Measurements from ENCODE around the gene TM4SF18. TPM values are rescaled to one million over a fixed set of nuclear protein-coding genes. Genes with fewer than 3 reads are reported as not detected.
"Not testable (repeated sequence)": the region's sequence is repeated elsewhere in the genome, so short reads cannot be mapped to it uniquely, and the experiment has no call there.

The TM4SF18 gene
- total RNA-seq, 1 donor from 2014 or later = 15.8 TPM

DNA sequence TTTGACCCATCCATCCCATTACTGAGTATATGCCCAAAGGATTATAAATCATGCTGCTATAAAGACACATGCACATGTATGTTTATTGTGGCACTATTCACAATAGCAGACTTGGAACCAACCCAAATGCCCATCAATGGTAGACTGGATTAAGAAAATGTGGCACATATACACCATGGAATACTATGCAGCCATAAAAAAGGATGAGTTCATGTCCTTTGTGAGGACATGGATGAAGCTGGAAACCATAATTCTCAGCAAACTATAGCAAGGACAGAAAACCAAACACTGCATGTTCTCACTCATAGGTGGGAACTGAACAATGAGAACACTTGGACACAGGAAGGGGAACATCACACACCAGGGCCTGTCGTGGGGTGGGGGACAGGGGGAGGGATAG, 4.0 kb upstream of the TM4SF18 start:
- DNase-seq (ENCODE audit: missing footprints); ATAC-seq; intact Hi-C loops (cut with DNase I): not testable (repeated sequence)

DNA sequence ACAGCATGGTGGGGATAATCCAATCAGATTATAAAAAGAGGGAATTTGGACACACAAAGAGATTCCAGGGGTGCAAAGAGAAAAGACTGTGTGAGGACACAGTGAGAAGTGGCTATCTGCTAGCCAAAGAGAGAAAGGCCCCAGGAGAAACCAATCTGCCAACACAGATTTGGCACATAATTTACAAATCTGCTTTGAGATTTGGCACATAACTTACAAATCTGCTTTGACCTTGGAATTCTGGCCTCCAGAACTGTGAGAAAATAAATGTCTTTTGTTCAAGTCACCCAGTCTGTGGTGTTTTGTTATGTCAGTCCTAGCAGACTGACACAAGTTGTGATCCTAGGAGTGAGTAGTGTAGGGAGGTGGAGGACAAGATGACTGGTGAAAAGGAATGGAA, 3.5 kb upstream of the TM4SF18 start:
- peak; percentile 77 for ATAC-seq
- intact Hi-C loops (cut with DNase I) = no loop called here
- DNase-seq (ENCODE audit: missing footprints) = no peak

DNA sequence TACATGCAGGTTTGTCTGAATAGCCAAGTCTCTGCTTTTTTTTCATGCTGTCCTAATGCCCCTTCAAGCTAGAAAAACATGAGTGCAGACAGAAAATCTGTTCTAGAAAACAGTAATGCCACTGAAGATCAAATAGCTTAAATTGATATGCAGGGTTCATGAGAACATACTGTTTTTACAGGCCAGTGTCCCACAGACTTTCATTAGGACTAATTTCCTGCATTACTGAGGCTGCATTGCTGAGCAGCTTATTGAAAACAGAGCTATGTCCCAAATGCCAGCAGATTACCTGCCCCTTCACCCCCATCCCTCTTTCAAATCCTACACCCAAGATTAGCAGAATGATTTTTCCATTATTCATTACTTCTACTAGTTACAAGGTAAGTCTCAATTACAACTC, 665 bp downstream of the TM4SF18 start:
- no peak for ATAC-seq
- intact Hi-C loops (cut with DNase I) = no loop called here

DNA sequence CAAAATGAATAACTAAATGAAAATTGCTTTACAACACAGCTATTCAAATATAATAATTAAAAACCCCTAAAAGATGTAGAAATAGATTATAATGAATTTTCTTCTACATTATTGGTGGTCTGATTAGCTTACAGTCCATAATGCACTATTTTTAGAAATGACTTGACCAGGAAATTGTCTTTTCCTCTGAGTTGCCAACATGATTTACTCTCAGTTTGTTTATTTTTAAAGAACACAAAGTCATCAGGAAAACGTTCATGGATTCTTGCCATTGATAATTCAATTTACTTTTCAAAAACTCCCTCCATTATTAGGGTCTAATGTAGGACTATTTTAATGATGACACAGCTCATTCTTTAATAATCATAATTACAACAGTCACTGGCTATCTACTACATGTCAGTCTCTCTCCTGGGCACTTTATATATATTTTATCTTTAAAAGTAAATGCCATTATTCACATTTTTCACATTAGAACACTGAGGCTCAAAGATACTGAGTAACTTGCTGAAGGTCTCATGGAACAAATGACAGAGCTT, 1.1 kb downstream of the TM4SF18 start:
- intact Hi-C loops (cut with DNase I) = no loop called here
- DNase-seq (ENCODE audit: missing footprints) (no peak), ATAC-seq (no peak)

More for the DNA sequence above, 665 bp downstream of the TM4SF18 start:
- DNase-seq (ENCODE audit: missing footprints) = no peak

DNA sequence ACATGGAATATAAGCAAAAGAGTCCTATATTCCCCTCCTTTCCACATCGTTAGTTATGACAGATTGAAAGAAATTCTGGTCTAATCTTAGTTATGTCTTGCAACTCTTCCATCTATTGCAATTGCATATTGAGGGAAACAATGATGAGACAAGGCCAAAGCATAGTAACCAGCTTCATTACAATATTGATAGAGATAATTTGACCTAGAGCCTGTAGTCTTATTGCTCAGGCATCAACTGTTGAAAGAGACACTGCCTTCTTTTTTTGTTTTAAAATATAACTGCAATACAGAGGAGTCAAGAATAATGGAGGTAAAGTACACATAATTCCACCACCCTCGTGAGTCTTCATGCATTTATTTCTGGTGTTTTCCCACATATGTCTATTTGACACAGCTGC, 2.0 kb downstream of the TM4SF18 start:
- ATAC-seq (no peak), DNase-seq (ENCODE audit: missing footprints) (no peak)
- intact Hi-C loops (cut with DNase I) = no loop called here

DNA sequence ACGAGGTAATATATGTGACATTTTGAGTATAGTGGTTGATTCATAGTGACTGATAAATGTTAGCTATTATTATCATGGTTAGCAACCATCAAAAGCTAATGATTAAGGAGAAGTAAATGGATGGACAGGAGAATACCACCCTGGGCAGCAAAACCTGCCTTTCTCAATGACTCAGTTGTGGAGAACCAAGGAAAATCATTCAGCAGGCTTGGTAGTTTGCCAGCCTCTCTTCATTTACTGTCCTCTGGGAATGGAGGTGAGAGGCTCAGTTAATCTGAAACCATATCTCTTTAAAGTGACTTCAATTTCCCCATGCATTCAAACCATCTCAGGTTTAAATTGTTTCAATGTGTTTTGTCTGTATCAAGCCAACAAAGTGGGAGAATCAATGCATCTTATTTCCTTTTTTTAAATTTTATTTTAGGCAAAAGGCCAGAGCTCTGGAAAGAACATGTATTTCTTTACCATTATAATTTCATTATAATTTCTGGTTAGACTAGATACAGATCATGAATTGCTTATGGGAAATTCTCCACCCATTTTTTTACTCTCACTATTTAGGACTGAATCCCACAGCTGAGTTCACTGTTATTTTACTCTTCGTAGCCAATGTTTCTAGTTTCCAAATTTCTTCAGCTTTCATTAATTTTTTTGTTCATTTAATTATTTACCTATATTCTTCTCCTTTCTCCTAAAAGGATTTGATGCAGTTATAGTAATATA, 2.7 kb downstream of the TM4SF18 start:
- no peak for DNase-seq (ENCODE audit: missing footprints)
- no peak for ATAC-seq
- intact Hi-C loops (cut with DNase I) = no loop called here

DNA sequence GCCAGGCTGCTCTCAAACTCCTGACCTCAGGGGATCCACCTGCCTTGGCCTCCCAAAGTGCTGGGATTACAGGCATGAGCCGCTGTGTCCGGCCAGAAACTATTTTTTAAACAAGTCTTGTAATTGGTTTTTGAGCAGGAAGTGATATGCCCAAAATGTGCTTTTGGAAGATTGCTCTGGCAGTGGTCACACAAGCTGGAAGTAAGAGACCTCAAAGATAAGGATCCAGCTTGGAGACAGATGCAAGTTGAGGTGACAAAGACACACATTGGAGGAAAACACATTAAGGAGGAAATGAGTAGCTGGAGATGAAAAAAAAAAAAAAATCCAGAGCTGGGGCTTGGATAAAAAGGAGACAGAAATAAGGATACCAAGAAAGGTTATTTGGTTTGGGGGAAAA, 6.3 kb downstream of the TM4SF18 start:
- intact Hi-C loops (cut with DNase I) = no loop called here
- no peak for ATAC-seq

DNA sequence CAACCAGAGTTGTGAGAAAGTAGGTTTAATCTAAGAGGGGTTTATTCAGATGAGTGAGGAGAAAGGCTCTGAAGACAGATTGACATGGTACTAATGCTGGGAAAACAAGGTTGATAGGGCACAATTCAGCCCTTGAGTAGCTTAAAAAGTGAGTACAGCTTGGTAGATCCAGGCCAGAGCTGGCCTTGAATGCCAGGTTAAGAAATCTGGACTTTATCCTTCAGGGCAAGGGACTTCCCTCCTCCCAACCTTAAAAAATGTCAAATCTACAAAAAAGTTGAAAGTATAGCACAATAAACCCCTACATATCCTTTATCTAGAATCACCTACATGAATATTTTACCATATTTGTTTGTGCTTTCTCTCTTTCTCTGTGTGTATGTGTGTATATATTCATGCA, 7.9 kb downstream of the TM4SF18 start:
- DNase-seq (ENCODE audit: missing footprints) = no peak
- no peak for ATAC-seq
- intact Hi-C loops (cut with DNase I) = no loop called here

More for the DNA sequence above, 6.3 kb downstream of the TM4SF18 start:
- DNase-seq (ENCODE audit: missing footprints) = no peak

DNA sequence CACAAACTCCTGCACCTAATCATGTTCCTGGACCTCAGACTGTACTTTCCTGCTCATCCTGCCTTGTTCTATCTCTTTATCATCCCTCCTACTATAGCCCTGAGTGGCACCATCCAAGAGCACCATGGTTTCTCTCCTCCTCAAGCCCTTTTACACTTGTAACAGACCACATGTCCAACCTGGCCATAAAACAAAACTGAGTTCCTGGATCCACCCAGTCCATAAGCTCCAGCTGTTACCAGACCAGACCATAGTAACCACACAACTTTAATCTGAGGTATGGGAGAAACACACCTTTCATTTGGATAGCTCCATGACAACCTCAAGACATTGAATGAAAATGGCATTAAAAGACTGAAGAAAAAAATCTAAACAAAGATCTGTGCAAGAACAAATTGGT, 9.1 kb downstream of the TM4SF18 start:
- intact Hi-C loops (cut with DNase I) = no loop called here
- ATAC-seq (no peak), DNase-seq (ENCODE audit: missing footprints) (no peak)

DNA sequence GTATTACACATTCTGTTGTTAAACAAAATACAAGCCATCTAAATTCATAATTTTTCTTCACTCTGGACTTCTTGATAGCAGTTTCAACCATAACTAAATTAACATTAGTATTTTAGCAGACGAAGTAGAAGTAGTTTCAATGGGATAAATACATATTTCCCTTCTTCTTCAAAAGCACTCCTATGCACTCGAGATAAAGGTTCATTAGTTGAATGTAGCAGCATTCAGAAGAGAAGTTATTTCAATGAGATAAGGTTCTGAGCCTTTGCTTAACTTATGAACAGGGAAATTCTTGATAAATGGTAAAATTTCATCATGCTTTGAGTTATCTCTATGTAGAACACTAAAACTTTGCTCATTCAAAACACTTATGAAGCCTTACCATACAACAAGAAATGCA, 11.8 kb downstream of the TM4SF18 start:
- ATAC-seq = no peak
- DNase-seq (ENCODE audit: missing footprints) = no peak
- intact Hi-C loops (cut with DNase I) = no loop called here

DNA sequence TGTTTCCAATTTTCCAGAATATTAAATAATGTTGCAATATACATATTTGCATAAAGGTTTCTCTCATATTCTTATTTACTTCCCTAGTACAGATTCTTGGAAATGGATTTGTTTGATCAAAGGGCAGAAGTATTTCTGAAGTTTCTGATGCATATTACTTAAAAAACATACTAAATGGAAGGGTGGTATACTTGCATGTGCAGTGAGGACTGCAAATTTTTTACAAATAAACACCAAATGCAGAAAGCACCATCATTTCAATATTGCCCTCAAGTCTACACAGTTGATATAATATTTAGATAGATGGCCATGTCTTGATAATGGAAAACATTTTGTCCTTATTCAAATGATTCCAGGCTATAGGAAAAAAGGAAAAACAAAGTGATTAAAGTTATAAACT, 12.3 kb downstream of the TM4SF18 start:
- no peak for DNase-seq (ENCODE audit: missing footprints)
- intact Hi-C loops (cut with DNase I) = no loop called here
- ATAC-seq = no peak

DNA sequence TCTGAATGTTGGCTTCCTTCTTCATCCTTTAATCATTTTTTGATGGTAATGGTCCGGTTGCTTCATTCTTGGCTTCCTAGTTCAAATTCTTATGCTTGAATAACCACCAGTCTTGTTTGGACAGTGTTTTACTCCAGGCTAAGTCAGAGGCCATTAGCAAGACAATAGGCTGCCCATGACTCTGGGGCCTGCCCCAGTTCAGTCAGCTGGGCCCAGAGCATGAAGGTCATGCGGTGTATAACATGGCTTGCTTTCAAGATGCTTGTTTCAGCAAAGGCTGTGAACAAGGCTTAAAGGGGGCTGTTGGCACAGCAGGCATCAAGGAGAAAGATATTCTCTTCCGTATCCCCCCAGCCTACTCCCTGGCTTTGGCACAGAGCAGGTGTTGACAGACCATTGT, 13.7 kb downstream of the TM4SF18 start:
- no peak for DNase-seq (ENCODE audit: missing footprints)
- no peak for ATAC-seq
- intact Hi-C loops (cut with DNase I) = no loop called here

DNA sequence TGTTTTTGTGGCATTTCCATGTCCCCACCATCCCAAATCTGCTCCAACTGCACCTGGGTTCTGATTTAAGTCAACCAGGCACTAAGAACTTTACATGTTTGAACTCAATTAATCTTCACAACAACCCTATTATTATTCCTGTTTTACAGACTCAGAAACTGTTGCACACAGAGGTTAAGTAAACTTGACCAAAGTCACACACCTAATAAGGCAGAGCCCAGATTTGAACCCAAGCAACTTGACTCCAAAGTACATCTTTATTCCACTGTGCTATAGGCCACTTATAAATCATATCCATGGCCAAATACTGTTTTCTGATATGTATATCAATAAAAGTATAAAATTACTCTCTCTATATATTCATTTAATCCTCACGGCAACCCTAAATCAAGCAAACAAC, 16.4 kb downstream of the TM4SF18 start:
- intact Hi-C loops (cut with DNase I) = no loop called here
- ATAC-seq (no peak), DNase-seq (ENCODE audit: missing footprints) (no peak)

DNA sequence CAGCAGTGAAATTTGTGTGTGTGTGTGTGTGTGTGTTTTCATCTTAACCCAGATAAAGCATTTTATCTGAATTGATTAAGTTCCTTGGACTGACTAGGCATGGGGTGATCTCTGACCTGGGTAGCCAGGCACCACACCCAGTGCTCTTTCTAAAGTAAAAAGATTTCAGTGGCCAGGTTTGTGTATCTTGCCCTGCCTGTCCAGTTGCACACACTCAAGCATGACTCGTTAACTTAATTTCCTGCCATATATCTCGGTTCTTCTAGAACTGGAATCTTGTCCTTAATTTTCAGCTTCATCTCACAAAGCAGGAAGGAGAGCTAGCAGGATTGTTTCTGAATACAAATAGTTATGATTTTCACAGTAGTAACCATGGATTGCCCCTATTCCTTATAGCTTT, 17.0 kb downstream of the TM4SF18 start:
- DNase-seq (ENCODE audit: missing footprints) (no peak), ATAC-seq (no peak)
- intact Hi-C loops (cut with DNase I) = no loop called here

DNA sequence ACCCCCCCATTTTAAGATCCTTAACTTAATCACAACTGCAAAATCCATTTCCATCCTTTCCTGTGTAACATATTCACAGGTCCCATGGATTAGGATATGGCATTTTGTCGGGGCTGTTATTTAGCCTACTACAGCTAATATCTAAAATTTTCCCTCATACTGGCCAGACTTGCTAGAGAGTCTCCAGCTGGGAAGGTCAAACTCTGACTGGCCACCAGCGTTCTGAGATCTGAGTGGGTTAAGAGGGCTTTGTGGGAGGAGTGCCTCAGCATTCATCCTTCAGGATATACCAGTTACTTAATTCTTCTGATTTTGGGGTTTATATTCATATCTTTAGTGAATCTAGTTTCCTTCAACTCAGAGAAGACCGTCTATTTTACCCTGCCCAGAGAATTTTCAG, 17.7 kb downstream of the TM4SF18 start:
- intact Hi-C loops (cut with DNase I) = no loop called here
- DNase-seq (ENCODE audit: missing footprints) (no peak), ATAC-seq (no peak)

DNA sequence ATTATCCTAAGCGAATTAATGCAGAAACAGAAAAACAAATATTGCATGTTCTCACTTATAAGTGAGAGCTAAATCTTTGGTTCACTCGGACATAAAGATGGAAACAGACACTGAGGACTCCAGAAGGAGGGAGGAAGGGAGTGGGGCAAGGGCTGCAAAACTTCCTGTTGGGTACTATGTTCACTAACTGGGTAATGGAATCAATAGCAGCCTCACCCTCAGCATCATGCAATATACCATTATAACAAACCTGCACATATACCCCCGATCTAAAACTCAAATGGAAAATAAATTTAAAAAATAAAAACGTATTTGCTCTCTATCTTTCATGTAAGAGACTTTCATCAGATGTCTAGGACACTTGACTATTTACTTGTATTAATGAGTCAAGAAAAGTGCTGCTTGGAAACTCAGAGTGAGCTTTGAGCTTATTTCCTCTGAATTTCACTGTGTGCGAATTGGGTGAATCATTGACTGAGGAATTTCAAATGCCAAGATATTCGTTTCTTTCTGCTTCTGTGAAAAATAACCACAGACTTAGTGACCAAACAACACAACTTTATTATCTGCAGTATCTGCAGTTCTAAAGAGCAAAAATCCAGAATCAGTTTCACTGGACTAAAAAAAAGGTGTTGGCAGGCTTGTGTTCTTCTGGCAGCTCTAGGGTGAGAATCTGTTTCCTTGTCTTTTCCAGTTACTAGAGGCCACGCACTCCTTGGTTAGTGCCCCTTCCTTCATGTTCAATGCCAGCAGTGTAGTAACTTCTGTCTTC, 18.4 kb downstream of the TM4SF18 start:
- peak; percentile 46 for ATAC-seq
- intact Hi-C loops (cut with DNase I) = no loop called here

DNA sequence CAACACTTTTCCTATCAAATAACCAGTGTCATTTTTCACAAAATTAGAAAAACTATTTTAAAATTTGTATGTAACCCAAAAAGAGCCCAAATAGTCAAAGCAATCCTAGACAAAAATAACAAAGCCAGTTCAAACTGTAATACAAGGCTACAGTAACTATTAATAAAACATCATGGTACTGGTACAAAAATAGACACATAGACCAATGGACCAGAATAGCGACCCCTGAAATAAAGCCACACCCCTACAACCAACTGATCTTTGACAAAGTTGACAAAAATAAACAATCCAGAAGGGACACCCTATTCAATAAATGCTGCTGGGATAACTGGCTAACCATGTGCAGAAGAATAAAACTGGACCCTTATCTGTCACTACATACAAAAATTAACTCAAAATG, 19.9 kb downstream of the TM4SF18 start:
- no peak for DNase-seq (ENCODE audit: missing footprints)
- intact Hi-C loops (cut with DNase I) = no loop called here
- no peak for ATAC-seq

More for the DNA sequence above, 18.4 kb downstream of the TM4SF18 start:
- no peak for DNase-seq (ENCODE audit: missing footprints)

DNA sequence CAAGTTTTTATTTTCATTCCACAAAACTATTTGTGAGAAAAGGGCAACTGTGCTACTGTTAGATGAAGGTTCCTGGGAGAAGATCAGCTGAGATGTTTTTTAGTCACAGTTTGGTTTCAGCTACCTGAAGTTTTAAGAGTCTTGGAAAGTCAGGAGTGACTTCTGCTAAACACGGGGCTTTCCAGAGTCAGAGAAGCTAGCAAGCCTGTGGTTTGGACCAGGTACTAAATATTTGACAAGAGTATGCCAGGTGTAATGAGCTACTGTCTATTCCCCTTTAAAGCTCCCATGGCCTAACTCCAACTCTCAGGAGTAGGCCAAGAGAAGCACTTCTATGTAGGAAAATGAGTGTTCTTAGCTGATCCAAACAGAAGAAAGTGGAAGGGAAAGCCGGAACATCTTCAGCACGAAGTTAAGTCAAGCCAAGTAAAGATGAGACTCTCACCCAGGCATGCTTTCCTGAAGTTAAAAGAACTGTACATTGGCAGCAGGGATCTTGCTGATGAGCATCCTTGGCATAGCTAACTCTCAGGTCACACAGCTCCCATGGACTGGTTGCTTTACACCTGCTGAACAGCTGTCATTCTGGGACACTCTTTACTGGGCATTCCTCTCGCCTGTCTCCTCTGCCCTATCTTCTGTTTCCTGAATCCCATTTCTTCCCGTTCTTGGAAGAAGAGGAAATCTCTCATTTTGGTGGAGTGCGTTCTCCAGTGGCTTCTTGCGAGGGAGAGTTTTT, 22.5 kb downstream of the TM4SF18 start:
- no peak for DNase-seq (ENCODE audit: missing footprints)
- intact Hi-C loops (cut with DNase I) = no loop called here
- no peak for ATAC-seq

DNA sequence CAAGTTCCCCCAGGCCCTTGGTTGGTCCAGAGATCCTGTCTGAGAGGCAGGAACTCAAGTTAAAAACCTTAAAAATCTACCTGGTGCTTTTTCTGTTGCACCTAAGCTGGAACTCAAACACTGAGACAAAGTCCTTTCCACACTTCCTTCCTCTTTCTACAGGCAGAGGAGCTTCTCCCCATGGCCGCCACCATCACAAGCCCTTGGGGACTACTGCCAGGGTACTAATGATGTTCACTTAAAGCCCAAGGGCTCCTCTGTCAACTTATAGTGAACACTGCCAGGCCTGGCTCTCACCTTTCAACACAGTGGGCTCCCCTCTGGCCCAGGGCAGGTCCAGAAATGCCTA, 26.0 kb downstream of the TM4SF18 start:
- ATAC-seq (no peak), DNase-seq (ENCODE audit: missing footprints) (no peak)
- intact Hi-C loops (cut with DNase I) = no loop called here

Data from Right ventricle myocardium inferior (tissue), 1 donor.